DMS114 treated with DMSO at 0.1 percent for 48 hours (cell line): ENCODE measurements around the gene MFN2.
"Not testable (repeated sequence)": the region's sequence is repeated elsewhere in the genome, so short reads cannot be mapped to it uniquely, and the experiment has no call there.

Source experiments
- DNase-seq: peaks from one replicate; lab custom pipeline; 2025; ENCODE audit not compliant: unreplicated experiment; lab: John Stamatoyannopoulos, UW

MFN2 gene

GRCh38 chr1:11979851-11980675, at the start of gene MFN2:
Gene MFN2, plus strand, starts transcription at chr1:11980444. Its CDS starts 8,725 bp downstream, at chr1:11989169.
- DNase-seq, result peak; percentile 96

DNA sequence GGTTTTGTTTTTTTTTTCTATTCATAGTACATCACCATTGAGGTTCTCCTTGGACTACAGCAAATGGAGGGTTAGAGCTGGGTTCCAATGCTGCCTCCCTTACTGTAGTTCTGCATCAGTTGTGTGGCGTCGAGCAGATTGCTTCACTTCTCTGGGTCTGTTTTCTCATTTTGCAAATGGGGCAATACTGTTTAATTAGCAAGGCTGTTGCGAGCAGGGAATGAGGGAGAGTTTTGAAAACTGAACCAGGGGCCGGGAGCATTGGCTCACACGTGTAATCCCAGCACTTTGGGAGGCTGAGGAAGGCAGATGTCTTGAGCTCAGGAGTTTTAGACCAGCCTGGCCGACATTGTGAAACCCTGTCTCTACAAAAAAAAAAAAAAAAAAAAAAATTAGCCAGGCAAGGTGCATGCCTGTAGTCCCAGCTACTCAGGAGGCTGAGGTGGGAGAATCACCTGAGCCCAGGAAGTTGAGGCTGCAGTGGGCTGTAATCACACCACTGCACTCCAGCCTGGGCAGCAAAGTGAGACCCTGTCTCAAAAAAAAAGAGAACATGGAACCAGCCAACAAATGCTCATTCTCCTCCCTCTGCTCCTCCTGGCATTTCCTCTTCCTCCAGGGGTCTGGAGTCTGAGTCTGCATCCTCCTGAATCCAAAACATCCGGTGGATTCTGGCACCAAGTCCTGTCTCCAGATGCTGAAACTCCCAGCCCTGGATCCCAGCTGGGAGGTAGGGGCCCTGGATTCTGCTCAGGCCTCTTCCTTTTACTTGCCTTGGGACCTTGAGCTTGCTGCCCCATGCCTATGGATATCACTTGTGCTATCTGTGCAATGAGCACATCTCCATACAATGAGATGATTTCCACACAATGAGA, 49.4 kb upstream of the MFN2 start:
- DNase-seq, result no peak

- DNase-seq, result no peak
Observed at GRCh38 chr1:11931845-11932244, 48.4 kb upstream of the MFN2 start.

- DNase-seq, result peak; percentile 41
Observed at GRCh38 chr1:11934302-11935056, 45.8 kb upstream of the MFN2 start, which contains the start of gene PLOD1. Gene PLOD1, plus strand, starts transcription at chr1:11934717. Its CDS starts 63 bp downstream, at chr1:11934780.

DNA sequence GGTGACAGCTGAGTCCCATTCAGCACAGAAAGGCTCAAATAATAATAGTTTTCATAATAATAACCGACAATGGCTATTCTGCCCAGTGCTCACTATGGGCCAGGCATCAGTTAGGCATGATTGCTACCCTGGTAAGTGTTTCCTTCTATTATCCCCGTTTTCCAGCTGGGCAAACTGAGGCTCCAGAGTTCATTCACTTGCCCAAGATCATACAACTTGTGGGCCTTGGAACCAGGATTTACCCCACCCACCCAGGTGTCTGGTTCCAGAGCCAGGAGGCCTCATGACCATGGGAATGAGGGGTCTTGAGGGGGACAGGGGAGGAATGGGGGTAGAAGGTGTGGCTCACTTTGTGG, 45.2 kb upstream of the MFN2 start:
- DNase-seq, result no peak

DNA sequence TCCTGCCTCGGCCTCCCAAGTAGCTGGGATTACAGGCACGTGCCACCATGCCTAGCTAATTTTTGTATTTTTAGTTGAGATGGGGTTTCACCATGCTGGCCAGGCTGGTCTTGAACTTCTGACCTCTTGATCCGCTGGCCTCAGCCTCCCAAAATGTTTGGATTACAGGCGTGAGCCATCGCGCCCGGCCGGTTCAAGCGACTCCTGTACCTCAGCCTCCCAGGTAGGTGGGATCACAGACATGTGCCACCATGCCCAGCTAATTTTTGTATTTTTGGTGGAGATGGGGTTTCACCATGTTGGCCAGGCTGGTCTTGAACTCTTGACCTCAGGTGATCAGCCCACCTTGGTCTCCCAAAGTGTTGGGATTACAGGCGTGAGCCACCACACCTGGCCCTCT, 44.5 kb upstream of the MFN2 start:
- DNase-seq, result not testable (repeated sequence)

- no peak for DNase-seq
Observed at GRCh38 chr1:11938722-11939526, 41.3 kb upstream of the MFN2 start.

DNA sequence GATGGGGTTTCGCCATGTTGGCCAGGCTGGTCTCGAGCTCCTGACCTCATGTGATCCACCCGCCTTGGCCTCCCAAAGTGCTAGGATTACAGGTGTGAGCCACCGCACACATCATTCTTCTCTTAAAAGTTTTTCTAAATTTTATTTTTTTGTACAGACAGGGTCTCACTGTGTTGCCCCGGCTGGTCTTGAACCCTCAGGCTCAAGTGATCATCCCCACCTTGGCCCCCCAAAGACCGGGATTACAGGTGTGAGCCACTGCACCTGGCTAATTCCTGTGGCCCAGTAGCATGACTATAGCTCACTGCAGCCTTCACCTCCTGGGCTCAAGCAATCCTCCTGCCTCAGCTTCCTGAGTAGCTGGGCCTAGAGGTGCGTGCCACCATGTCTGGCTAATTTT, 40.5 kb upstream of the MFN2 start:
- DNase-seq, result not testable (repeated sequence)

DNA sequence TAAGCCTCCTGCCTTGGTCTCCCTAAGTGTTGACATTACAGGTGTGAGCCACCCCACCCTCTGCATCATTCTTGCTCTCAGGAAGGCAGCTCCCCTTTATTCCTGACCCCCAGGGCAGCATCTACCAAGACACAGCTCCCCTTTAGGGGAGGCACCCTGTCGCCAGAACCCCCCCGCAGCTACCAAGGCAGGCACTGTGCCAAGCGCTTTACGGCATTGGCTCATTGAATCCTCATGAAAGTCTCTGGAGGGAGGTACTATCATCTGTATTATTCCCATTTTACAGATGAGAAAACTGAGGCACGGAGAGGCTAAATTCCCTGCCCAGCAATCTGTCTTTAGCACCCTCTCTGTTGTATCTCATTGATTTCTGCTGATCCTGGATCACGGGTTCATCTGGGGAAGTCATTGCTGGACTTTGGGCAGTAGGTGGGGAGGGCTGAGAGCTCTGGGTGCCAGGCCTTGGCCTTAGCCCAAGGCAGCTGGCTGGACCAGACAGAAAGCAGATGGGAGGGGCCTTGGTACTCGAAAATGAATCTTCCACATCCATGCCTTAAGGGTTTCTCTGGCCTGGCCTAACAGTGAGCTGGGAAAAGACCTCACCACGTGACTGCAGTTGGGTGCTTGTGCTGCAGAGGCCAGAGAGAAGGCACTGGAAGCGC, 39.9 kb upstream of the MFN2 start:
- no peak for DNase-seq

GRCh38 chr1:11942280-11942679, 38.0 kb upstream of the MFN2 start:
- DNase-seq, result no peak

DNA sequence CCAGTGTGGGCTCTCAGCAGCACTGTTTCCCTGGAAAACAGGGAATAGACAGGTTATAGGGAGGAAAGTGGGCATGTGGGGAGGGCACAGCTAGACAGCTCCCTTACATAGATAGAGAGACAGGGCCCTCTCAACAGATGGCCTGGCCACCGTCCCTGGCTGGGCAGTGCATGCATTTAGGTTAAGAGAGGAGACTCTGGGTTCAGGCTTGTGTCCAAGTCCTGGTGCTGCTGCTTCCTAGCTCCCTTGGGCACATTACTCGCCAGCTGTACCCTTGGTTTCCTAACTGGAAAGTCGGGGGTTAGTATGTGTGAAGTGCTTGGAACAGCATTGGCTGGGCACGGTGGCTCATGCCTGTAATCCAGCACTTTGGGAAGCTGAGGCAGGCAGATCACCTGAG, 36.6 kb upstream of the MFN2 start:
- DNase-seq, result no peak

GRCh38 chr1:11944358-11944931, 35.8 kb upstream of the MFN2 start:
- no peak for DNase-seq

DNA sequence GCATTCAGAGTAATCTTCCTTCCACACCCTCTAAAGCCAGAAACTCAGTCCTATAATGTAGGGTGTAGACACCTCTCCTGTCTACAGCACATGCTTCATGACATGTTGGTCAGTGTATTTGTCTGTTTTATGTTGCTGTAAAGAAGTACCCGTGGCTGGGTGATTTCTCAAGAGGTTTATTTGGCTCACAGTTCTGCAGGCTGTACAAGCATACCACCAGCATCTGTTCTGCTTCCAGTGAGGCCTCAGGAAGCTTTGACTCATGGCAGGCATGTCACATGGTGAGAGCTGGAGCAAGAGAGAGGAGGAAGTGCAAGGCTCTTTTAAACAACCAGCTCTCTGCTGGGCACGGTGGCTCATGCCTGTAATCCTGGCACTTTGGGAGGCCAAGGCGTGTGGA, 33.6 kb upstream of the MFN2 start:
- DNase-seq, result no peak

DNA sequence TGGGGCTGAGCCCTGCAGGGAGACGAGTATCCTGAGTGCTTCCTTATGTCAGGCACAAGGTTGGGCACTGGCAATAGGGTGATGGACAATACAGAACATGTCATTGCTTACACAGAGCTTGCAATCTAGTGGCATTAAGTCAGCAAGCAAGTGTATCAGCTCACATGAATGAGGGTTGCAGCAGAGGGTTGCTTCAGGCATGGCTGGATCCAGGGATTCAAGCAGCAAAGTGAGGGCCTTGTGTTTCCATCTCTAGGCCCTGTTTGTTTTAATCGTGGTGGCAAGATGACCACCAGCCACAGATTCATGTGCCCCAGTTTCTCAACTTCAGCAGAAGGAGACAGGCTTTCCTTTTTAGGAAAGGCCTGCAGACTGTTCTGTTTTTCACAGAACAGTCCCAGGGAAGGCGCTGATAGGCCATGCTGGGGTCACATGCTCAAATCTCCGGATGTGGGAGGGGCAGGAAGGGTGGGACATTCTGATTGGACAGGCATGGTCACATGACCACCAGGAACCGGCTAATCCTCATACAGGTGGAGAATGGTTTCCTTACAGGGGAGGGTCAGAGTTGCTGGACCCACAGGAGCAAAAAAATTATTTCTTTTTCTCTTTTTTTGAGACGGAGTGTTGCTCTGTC, 31.3 kb upstream of the MFN2 start:
- DNase-seq, result no peak

DNA sequence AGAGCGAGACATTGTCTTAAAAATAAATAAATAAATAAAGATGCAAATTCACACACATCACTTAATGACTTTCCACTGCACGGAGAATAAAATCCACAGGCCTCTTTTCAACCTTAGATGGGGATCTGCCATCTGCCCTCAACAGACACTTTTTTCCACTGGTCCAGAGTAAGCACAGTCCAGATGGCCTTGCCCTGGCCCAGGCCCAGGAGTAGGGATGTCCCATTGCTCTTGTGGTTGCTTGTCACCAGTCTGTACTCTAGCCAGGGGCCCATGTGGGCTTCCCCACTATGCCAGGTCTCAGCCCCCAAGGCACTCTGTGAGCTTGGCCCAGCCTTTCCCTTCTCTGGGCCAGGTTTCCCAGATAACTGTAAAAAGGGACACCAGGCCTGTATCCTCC, 28.3 kb upstream of the MFN2 start:
- no peak for DNase-seq

- no peak for DNase-seq
Observed at GRCh38 chr1:11952455-11953109, 27.7 kb upstream of the MFN2 start.

- DNase-seq, result no peak
Observed at GRCh38 chr1:11955221-11955620, 25.0 kb upstream of the MFN2 start.

- DNase-seq, result no peak
Observed at GRCh38 chr1:11957398-11957797, 22.8 kb upstream of the MFN2 start.

DNA sequence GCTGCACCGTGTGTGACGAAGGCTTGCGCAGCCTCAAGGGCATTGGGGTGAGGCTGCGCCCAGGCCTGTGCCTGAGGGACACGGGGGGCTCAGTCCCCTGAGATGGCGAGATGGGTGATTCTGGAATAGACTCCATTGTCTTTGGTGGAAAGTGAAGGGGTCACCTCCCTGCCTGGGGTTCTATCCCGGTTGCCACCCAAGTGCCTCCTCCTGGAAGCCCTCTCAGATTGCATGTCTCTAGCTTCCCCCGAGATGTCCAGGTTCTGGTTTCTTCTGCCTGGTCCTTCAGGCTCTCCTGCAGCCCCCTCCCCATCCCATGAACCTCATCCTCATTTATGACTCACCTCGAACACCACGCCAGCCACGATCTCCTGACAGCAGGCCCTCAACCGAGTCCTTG, 22.3 kb upstream of the MFN2 start:
- no peak for DNase-seq
